PFSK-1 (cell line): ENCODE measurements around the gene SMARCC1.
A peak's percentile ranks its signal among the peaks of the same experiment; 100 is the strongest.

Experiments used
- FOXP2 ChIP-seq: optimal IDR thresholded peaks from 2 replicates; pipeline ENCODE3; 2011; ENCODE audit warnings: borderline replicate concordance, control low read depth, inconsistent platforms; ENCODE audit not compliant: insufficient read depth; ENCODE audit errors: extremely low read length, extremely low read depth
- POLR2AphosphoS5 ChIP-seq: IDR thresholded peaks from 2 replicates; pipeline ENCODE4 v1.6.1; 2012; ENCODE audit warnings: low read depth, mild to moderate bottlenecking, control low read depth, low read length, moderate library complexity
- SIN3A ChIP-seq: IDR thresholded peaks from 2 replicates; pipeline ENCODE4 v1.6.1; 2012; ENCODE audit warnings: mild to moderate bottlenecking, low read length, moderate library complexity, borderline replicate concordance; ENCODE audit not compliant: insufficient read depth
- TAF1 ChIP-seq: IDR thresholded peaks from 2 replicates; pipeline ENCODE4 v1.6.1; 2012; ENCODE audit warnings: low read length, control low read depth, borderline replicate concordance; ENCODE audit not compliant: insufficient read depth
- TF ChIP-seq, protein P1 (sequence below), 2 experiments: IDR thresholded peaks; 2 replicates each; pipeline versions ENCODE4 v1.6.1 to v1.8.0; 2011 to 2012; ENCODE audit warnings: low read depth in 2 of 2, low read length in 2 of 2, control low read depth in 1 of 2, inconsistent platforms in 1 of 2, mild to moderate bottlenecking in 1 of 2, moderate library complexity in 1 of 2; ENCODE audit not compliant: insufficient read depth in 1 of 2

The SMARCC1 gene

DNA sequence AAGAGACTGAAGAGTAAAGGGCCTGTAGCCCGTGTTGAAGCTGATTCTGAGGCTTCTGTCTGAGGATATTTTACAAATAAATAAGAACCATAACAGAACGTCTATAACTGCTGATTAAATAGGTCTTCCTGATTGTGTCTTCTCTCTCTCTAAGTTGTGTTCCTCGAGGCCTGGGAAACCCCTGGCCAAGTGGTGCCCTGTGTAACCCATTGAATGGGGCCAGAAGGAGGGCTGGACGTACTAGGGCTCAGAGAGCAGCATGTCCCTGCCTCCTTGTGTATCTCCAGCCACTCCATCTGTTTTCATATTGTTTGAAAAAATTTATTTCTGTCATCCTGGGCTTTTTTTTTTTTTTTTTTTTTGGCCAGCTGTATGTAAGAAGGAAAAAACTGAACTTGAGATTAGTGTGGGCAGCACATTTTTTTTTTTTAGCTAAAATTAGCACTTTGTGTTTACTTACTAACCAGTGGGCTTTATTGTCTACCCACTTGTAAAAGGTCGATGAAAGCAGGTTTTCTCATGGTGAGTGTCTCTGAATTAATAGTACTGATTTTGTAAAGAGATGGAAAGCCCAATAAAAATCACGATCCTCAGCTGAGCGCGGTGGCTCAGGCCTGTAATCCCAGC, 32.0 kb upstream of the SMARCC1 start:
- TF ChIP-seq FOXP2 (no peak), POLR2AphosphoS5 (no peak), TAF1 (no peak), SIN3A (no peak)
- TF ChIP-seq, protein P1, sequence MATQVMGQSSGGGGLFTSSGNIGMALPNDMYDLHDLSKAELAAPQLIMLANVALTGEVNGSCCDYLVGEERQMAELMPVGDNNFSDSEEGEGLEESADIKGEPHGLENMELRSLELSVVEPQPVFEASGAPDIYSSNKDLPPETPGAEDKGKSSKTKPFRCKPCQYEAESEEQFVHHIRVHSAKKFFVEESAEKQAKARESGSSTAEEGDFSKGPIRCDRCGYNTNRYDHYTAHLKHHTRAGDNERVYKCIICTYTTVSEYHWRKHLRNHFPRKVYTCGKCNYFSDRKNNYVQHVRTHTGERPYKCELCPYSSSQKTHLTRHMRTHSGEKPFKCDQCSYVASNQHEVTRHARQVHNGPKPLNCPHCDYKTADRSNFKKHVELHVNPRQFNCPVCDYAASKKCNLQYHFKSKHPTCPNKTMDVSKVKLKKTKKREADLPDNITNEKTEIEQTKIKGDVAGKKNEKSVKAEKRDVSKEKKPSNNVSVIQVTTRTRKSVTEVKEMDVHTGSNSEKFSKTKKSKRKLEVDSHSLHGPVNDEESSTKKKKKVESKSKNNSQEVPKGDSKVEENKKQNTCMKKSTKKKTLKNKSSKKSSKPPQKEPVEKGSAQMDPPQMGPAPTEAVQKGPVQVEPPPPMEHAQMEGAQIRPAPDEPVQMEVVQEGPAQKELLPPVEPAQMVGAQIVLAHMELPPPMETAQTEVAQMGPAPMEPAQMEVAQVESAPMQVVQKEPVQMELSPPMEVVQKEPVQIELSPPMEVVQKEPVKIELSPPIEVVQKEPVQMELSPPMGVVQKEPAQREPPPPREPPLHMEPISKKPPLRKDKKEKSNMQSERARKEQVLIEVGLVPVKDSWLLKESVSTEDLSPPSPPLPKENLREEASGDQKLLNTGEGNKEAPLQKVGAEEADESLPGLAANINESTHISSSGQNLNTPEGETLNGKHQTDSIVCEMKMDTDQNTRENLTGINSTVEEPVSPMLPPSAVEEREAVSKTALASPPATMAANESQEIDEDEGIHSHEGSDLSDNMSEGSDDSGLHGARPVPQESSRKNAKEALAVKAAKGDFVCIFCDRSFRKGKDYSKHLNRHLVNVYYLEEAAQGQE (IDR thresholded peaks at IDR 0.05; ENCODE audit: insufficient read depth in 1 of 2, low read depth in 2 of 2, low read length in 2 of 2) = no peak

DNA sequence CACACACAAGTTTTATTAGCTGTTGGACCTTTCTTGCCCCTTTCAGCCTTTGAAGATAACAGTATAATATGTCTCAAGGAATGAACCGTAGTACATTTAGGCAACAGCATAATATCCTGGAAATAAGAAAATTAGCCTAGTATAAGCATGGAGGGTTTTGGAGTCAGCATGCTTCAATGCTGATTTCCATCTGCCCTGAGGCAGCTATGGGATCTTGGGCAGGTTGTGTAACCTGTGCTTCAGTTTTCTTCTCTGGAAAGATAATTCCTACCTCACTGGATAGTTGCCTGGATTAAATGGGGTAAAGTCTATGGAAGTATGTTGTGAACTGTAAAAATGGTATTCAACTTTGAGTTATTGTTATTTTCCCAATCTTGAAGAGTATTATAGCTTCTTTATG, 22.9 kb upstream of the SMARCC1 start:
- no peak for TF ChIP-seq FOXP2
- TF ChIP-seq POLR2AphosphoS5 = no peak
- TF ChIP-seq SIN3A = no peak
- TF ChIP-seq, protein P1 (IDR thresholded peaks at IDR 0.05; ENCODE audit: insufficient read depth in 1 of 2, low read depth in 2 of 2, low read length in 2 of 2) = no peak
- no peak for TF ChIP-seq TAF1

DNA sequence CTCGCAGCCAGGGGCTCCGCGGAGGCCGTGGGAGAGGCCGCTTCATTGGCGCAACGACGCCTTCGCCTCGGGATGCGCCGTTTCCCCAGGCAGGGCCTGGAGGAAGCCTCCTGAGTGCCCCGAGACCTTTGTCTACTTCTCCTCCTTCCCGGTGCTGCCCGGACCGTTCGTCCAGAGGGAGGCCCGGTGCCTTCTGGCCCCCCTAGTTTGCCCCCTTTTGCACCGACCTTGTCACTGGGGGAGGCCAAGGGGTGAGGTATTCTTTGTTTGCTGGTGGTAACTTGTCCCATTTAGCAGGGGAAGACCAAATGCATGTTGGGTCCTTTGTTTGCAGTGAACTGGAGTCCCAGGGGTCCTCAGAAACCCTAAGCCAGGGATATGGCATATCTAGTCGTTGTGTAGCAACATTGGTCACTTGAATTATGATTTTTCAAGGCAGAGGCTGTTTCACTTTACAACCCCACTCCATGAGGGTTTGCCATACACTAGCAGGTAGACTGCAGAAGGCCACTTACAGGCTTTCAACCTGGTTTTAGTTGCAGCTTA, 21.9 kb upstream of the SMARCC1 start:
- TF ChIP-seq, protein P1 (IDR thresholded peaks at IDR 0.05; ENCODE audit: insufficient read depth in 1 of 2, low read depth in 2 of 2, low read length in 2 of 2) = no peak
- TF ChIP-seq POLR2AphosphoS5 (0 out of 2 replicates have a peak, but pooled peaks have one; percentile 3), SIN3A (no peak), TAF1 (no peak; the same call in 1 of the 2 replicates)

DNA sequence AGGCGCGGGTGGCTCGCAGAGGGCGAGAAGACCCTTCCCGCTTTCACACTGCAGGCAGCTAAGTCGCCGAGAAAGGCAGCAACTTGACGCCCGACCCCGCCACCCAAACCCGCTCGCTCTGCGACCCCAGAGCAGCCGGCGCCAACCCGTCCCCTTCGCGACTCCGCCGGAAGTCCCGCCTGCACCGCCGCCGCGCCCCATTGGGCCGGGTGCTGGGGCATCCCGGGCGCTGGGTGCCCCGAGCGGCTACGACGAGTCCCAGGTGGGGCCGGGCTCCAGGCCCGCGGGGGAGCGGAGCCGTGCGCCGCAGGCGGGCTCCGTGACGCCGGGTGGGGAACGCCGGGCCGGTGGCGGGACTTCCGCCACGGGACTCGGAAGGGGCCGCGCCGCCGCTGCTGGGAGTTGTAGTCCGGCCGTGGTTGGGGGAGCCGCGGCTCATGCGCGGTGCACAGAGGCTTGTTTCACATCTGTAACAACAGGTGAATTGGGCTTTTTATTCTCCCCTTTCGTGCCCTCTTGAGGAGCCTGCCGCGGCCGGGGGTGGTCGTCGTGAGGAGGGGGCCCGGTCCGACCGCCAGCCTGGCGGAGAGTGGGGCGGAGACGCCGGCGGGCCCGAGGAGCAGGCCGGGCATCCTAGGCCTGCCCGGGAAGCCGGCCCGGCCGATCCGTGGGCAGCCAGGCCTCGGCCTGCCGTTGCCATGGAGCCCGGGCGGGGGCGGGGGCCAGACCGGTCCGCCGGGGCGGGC, 21.2 kb upstream of the SMARCC1 start, which contains the start of gene DHX30:
Gene DHX30, plus strand, starts transcription at position 405 of the 746 bp plus-strand sequence. CDS start 7,546 bp downstream, outside the sequence.
- TF ChIP-seq, protein P1 (IDR thresholded peaks at IDR 0.05; ENCODE audit: insufficient read depth in 1 of 2, low read depth in 2 of 2, low read length in 2 of 2) = no peak
- TF ChIP-seq POLR2AphosphoS5 (peak; percentile 57; the same call in 1 of the 2 replicates), TAF1 (no peak), FOXP2 (peak; percentile 14), SIN3A (no peak)
